GM12891 (cell line): ENCODE results near the gene ZFP91.

ENCODE experiments used
- POLR2A ChIP-seq: IDR thresholded peaks from 2 replicates; pipeline ENCODE4 v1.6.1; 2011; ENCODE audit warnings: low read depth, low read length, control low read depth
- POLR2AphosphoS5 ChIP-seq: IDR thresholded peaks from 2 replicates; pipeline ENCODE4 v1.6.1; 2011; ENCODE audit warnings: low read depth, low read length, control low read depth
- SPI1 ChIP-seq: IDR thresholded peaks from 2 replicates; pipeline ENCODE4 v1.6.1; 2011; ENCODE audit warnings: low read depth, low read length, control low read depth
- TAF1 ChIP-seq: IDR thresholded peaks from 2 replicates; pipeline ENCODE4 v1.6.1; 2011; ENCODE audit warnings: low read depth, low read length, control low read depth

- TF ChIP-seq POLR2AphosphoS5: no peak
- no peak for TF ChIP-seq POLR2A
- no peak for TF ChIP-seq TAF1
- TF ChIP-seq SPI1: no peak
These were observed 48.1 kb downstream of the ZFP91 start for GRCh38 chr11:58626934-58627483.
